Thoracic aorta (tissue), 2 donors: ENCODE data around the gene ACADSB. TPM values are rescaled to one million over a fixed set of nuclear protein-coding genes. Genes with fewer than 3 reads are reported as not detected.

Experiments used
- ATAC-seq: fragments of 150-250 bp; one replicate; pipeline ENCODE4 v1.8.0; 2017; ENCODE audit warnings: low read depth; ENCODE audit not compliant: insufficient number of reproducible peaks, low FRiP score
- DNase-seq: peaks from one replicate; pipeline ENCODE4 v3.0.0-alpha.2; 2020; ENCODE audit warnings: low spot score
- H3K27ac ChIP-seq, 2 donors: fragments of 200-600 bp; sonication (generic); 1 replicate in 1 of 2; 2 replicates in 1 of 2; pipeline ENCODE4 v1.5.1; 2016; ENCODE audit warnings: mild to moderate bottlenecking in 2 of 2, moderate library complexity in 2 of 2
- H3K27me3 ChIP-seq: fragments of 200-600 bp; sonication (generic); replicated peaks from 2 replicates; pipeline ENCODE4 v1.6.0; 2016; ENCODE audit warnings: mild to moderate bottlenecking; ENCODE audit not compliant: insufficient read depth
- H3K36me3 ChIP-seq: fragments of 200-600 bp; sonication (generic); one replicate; pipeline ENCODE4 v1.5.1; 2016
- H3K4me1 ChIP-seq, 2 donors: fragments of 200-600 bp; sonication (generic); 1 replicate in 1 of 2; 2 replicates in 1 of 2; pipeline versions ENCODE4 v1.5.1 to v1.6.0; 2016; ENCODE audit warnings: low read depth in 2 of 2, mild to moderate bottlenecking in 1 of 2; ENCODE audit not compliant: control insufficient read depth in 1 of 2
- H3K4me3 ChIP-seq: fragments of 200-600 bp; sonication (generic); 2 replicates; pipeline ENCODE4 v1.5.1; 2016; ENCODE audit warnings: mild to moderate bottlenecking
- H3K9me3 ChIP-seq: fragments of 200-600 bp; sonication (generic); 2 replicates; pipeline ENCODE4 v1.5.1; 2016
- CTCF ChIP-seq: fragments of 200-600 bp; sonication (generic); IDR thresholded peaks from one replicate; pipeline ENCODE4 v1.5.1; 2019; ENCODE audit warnings: antibody characterized with exemption
- total RNA-seq, 2 donors: library from RNA; depleted of rRNA; stranded (reverse); fragments of >200 nt; gene quantifications; one replicate each; pipeline versions ENCODE4 v1.1.0 to v1.2.3, GENCODE V29; 2016

Gene ACADSB
- 10 to 100 TPM; 11.8 to 14.7 TPM for total RNA-seq

DNA sequence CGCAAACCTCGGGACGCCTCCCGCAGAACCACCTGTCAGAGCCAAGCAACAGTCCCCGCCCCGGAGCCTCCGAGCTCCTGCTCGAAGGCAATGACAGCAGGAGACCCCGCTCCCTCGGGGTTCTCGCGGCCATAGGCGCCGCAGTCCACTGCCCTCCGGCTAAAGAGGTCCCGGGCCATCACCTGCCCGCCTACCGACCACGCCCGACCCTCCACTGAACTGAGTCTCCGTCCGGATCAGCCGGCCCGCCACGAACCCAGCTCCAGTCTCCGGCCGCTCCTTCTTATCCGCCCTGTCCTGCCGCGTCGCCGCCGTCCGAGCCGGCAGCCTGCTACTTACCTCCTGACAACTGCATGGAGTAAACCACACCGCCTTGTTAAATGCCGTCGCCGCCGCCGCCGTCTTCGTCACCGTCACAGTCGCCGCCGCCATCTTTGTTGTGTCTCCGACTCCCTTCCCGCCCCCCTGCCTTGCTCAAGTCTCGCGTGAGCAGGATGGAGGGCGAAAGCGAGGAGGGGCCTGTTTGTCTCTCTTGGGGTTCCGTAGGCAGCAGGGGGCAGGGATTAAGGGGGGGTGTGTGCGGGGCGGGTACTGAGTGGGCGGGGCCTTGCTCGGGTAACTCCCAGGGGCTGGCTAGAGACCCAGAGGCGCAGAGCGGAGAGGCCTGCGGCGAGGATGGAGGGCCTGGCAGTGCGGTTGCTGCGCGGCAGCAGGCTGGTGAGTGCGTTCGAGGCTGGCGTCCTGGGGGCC, at the start of gene ACADSB, which contains the start of gene IKZF5:
Gene ACADSB, plus strand, starts transcription at position 652 of the 750 bp plus-strand sequence. Its CDS starts 24 bp downstream, at position 676.
Gene IKZF5, minus strand, starts transcription at position 441 of the 750 bp plus-strand sequence. CDS start 10,170 bp downstream, outside the sequence.
- Histone ChIP-seq H3K27me3 (no peaks in the 10 kb centered on the region), H3K4me3 (peak within 1 kb of the TSS; percentile 90), H3K4me1 (peaks cover 18 to 28% of the 10 kb centered on the region in 2 donors), H3K9me3 (no peaks in the 10 kb centered on the region), H3K27ac (peak within 1 kb of the TSS; percentile 85 to 90), H3K36me3 (no peaks in the 10 kb centered on the region)
- TF ChIP-seq CTCF: no peak
- ATAC-seq: peak; percentile 97
- DNase-seq: peak; percentile 95

- no peak for TF ChIP-seq CTCF
- no peaks in the 10 kb centered on the region for H3K27me3 ChIP-seq
- ATAC-seq (no peak), DNase-seq (no peak)
- peaks cover 9% of the 10 kb centered on the region for H3K9me3 ChIP-seq
- no peak overlapping the region for H3K27ac ChIP-seq
- H3K4me3 ChIP-seq: no peak overlapping the region
- no peaks in the 10 kb centered on the region for H3K36me3 ChIP-seq
- H3K4me1 ChIP-seq: no peaks in the 10 kb centered on the region
Measured at GRCh38 chr10:122962405-122962804, 46.4 kb upstream of the ACADSB start.

DNA sequence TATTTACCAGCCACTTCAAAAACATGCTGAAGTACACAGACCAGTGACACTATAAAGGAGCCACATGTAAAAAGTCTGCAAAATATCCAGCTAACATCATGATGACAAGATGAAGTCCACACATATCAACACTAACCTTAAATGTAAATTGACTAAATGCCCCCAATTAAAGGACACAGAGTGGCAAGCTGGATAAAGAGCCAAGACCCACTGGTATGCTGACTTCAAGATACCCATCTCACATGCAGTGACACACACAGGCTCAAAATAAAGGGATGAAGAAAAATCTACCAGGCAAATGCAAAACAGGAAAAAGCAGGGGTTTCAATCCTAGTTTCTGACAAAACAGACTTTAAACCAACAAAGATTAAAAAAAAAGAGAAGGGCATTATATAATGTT, 41.9 kb upstream of the ACADSB start:
- H3K27me3 ChIP-seq: no peaks in the 10 kb centered on the region
- TF ChIP-seq CTCF: no peak
- H3K36me3 ChIP-seq: no peaks in the 10 kb centered on the region
- H3K4me3 ChIP-seq: no peak overlapping the region
- H3K9me3 ChIP-seq: peaks cover 14% of the 10 kb centered on the region
- ATAC-seq (no peak), DNase-seq (no peak)
- no peaks in the 10 kb centered on the region for H3K4me1 ChIP-seq
- no peak overlapping the region for H3K27ac ChIP-seq

DNA sequence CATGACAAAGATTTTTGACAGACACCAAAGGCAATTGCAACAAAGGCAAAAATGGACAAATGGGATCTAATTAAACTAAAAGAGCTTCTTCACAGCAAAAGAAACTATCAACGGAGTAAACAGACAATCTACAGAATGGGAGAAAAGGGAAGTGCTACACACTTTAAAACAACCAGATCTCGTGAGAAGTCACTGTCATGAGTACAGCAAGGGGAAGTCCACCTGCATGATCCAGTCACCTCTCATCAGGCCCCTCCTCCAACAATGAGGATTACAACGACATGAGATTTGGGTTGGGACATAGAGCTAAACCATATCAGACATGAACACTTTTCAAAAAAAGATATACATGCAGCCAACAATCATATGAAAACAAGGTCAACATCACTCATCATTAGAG, 40.1 kb upstream of the ACADSB start:
- DNase-seq: no peak
- Histone ChIP-seq H3K36me3 (no peaks in the 10 kb centered on the region), H3K27me3 (no peaks in the 10 kb centered on the region), H3K27ac (no peak overlapping the region), H3K4me3 (no peak overlapping the region), H3K9me3 (peaks cover 14% of the 10 kb centered on the region), H3K4me1 (no peaks in the 10 kb centered on the region)
- TF ChIP-seq CTCF: no peak
- ATAC-seq: no peak

- Histone ChIP-seq H3K27me3 (no peaks in the 10 kb centered on the region), H3K4me1 (no peaks in the 10 kb centered on the region), H3K27ac (no peak overlapping the region), H3K9me3 (no peaks in the 10 kb centered on the region), H3K4me3 (no peak overlapping the region), H3K36me3 (no peaks in the 10 kb centered on the region)
- ATAC-seq (no peak), DNase-seq (no peak)
- TF ChIP-seq CTCF: no peak
Measured at GRCh38 chr10:122974023-122974422, 34.8 kb upstream of the ACADSB start.
